Naive thymus-derived CD4-positive, alpha-beta T cell (primary cell): ENCODE measurements around the gene KCNH8. TPM values are rescaled to one million over a fixed set of nuclear protein-coding genes. Genes with fewer than 3 reads are reported as not detected.

Source experiments
- ATAC-seq: fragments of 150-1000 bp; cut with Tn5 transposase; 2 replicates; pipeline ENCODE4 v1.10.0; 2021; ENCODE audit warnings: mild to moderate bottlenecking, moderate library complexity
- CTCF ChIA-PET: fragments of 350-600 bp; sonication (Branson Sonifier 250); formaldehyde crosslinking; loops from one replicate; lab custom pipeline; 2021; ENCODE audit warnings: antibody characterized with exemption; lab: Charles Lee
- POLR2A ChIA-PET: fragments of 350-600 bp; sonication (Branson Sonifier 250); formaldehyde crosslinking; loops from one replicate; lab custom pipeline; 2021; ENCODE audit warnings: antibody characterized with exemption, inconsistent platforms; lab: Charles Lee
- DNase-seq, 9 donors: peaks; one replicate each; pipeline versions ENCODE4 v3.0.0 to v3.0.0-alpha.2; 2020 to 2022; ENCODE audit warnings: mixed read lengths in 1 of 9
- H3K27ac ChIP-seq: one replicate; pipeline ENCODE4 v1.7.0; 2013; ENCODE audit warnings: mild to moderate bottlenecking, low read depth, low read length, moderate library complexity
- H3K27me3 ChIP-seq, 2 donors: one replicate each; pipeline ENCODE4 v1.7.0; 2013; ENCODE audit warnings: low read length in 2 of 2, mild to moderate bottlenecking in 2 of 2, moderate library complexity in 2 of 2; ENCODE audit not compliant: control insufficient read depth in 2 of 2, insufficient read depth in 2 of 2
- H3K36me3 ChIP-seq, 3 experiments: 1 replicate in 2 of 3; 2 replicates in 1 of 3; pipeline ENCODE4 v1.7.0; 2013; ENCODE audit warnings: low read length in 3 of 3, mild to moderate bottlenecking in 3 of 3, moderate library complexity in 1 of 3; ENCODE audit not compliant: insufficient read depth in 3 of 3, control insufficient read depth in 2 of 3
- H3K4me1 ChIP-seq, 2 donors: one replicate each; pipeline ENCODE4 v1.7.0; 2013; ENCODE audit warnings: low read length in 2 of 2, mild to moderate bottlenecking in 2 of 2, moderate library complexity in 1 of 2; ENCODE audit not compliant: control insufficient read depth in 2 of 2, insufficient read depth in 2 of 2
- H3K4me3 ChIP-seq: 2 replicates; pipeline ENCODE4 v1.7.0; 2013; ENCODE audit warnings: mild to moderate bottlenecking, low read length
- H3K9me3 ChIP-seq, 3 experiments: 1 replicate in 2 of 3; 2 replicates in 1 of 3; pipeline ENCODE4 v1.7.0; 2013; ENCODE audit warnings: low read length in 3 of 3; ENCODE audit not compliant: control insufficient read depth in 2 of 3
- H3K27ac Mint-ChIP-seq, 9 donors: one replicate each; pipeline ENCODE4 v1.8.0; 2020 to 2022; ENCODE audit warnings: mixed read lengths in 9 of 9, mild to moderate bottlenecking in 8 of 9, moderate library complexity in 5 of 9, inconsistent platforms in 2 of 9
- H3K27me3 Mint-ChIP-seq, 5 donors: one replicate each; pipeline ENCODE4 v1.8.0; 2021 to 2022; ENCODE audit warnings: mixed read lengths in 5 of 5, mild to moderate bottlenecking in 1 of 5
- H3K36me3 Mint-ChIP-seq, 5 donors: one replicate each; pipeline ENCODE4 v1.8.0; 2020 to 2022; ENCODE audit warnings: mixed read lengths in 5 of 5, mild to moderate bottlenecking in 3 of 5, inconsistent platforms in 1 of 5
- H3K4me1 Mint-ChIP-seq, 7 donors: one replicate each; pipeline ENCODE4 v1.8.0; 2020 to 2022; ENCODE audit warnings: mixed read lengths in 7 of 7, mild to moderate bottlenecking in 3 of 7, inconsistent platforms in 1 of 7
- H3K4me3 Mint-ChIP-seq, 10 donors: one replicate each; pipeline ENCODE4 v1.8.0; 2020 to 2022; ENCODE audit warnings: mild to moderate bottlenecking in 10 of 10, mixed read lengths in 10 of 10, moderate library complexity in 6 of 10, inconsistent platforms in 2 of 10
- H3K9me3 Mint-ChIP-seq, 11 donors: one replicate each; pipeline ENCODE4 v1.8.0; 2020 to 2022; ENCODE audit warnings: mixed read lengths in 11 of 11, mild to moderate bottlenecking in 4 of 11, inconsistent platforms in 1 of 11, moderate library complexity in 1 of 11
- intact Hi-C, 2 donors: fragments of 100-400 bp; cut with micrococcal nuclease; formaldehyde crosslinking; loops; one replicate each; pipeline ENCODE4 v1.15.1; 2023
- microRNA-seq: library from miRNA; unstranded; fragments of <30 nt; microRNA quantifications from one replicate; pipeline ENCODE4 v1.2.0, GENCODE V29; 2022; ENCODE audit warnings: borderline microRNAs expressed
- polyA plus RNA-seq, 2 donors: library from polyadenylated mRNA; unstranded; fragments of 300-500 nt; fragmentation: Illumina TruSeq; gene quantifications; one replicate each; pipeline ENCODE4 v1.2.3, GENCODE V29; 2021
- total RNA-seq, 6 experiments: library from RNA in 5 of 6; stranded (reverse) in 5 of 6; gene quantifications; 1 replicate in 5 of 6; 2 replicates in 1 of 6; pipeline ENCODE4 v1.2.3 and lab custom pipeline; 2021 to 2026

KCNH8 gene
- total and polyA plus RNA-seq, 7 experiments from 2014 or later: 0.16 to 0.29 (median 0.22) TPM; not detected in 4

DNA sequence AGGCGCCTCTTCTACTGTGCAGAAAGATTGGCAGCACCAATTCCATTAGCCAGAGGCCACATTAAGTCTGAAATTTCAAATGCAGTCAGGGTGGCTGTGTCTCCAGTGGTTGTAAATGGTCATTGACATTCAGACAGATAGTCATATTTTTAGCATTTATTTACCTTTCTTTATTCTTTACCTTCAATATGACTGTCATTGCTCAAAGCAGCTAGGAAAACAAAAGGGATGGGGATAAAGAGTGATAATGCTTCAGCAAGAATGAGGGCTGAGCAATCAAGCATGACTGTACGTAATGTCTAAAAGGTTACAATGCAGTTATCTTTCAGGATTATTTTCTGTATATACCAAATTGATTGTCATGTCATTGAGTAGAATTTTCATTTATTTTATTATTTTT, 425.3 kb downstream of the KCNH8 start:
- peaks cover 0 to 5% (median under 1%) of the 10 kb centered on the region in 11 donors for H3K9me3 Mint-ChIP-seq
- no peak for ATAC-seq
- ChIA-PET POLR2A (no interaction called here), CTCF (no interaction called here)
- no peaks in the 10 kb centered on the region for H3K36me3 ChIP-seq
- no peak overlapping the region for H3K27ac ChIP-seq
- H3K4me3 ChIP-seq: no peak overlapping the region
- no peaks in the 10 kb centered on the region for H3K27me3 Mint-ChIP-seq
- no peaks in the 10 kb centered on the region for H3K36me3 Mint-ChIP-seq
- no peak overlapping the region for H3K4me3 Mint-ChIP-seq
- H3K9me3 ChIP-seq: no peaks in the 10 kb centered on the region
- no peaks in the 10 kb centered on the region for H3K4me1 ChIP-seq
- DNase-seq: no peak
- intact Hi-C loops: no loop called here
- H3K27ac Mint-ChIP-seq: no peak overlapping the region
- no peaks in the 10 kb centered on the region for H3K4me1 Mint-ChIP-seq
- no peaks in the 10 kb centered on the region for H3K27me3 ChIP-seq

DNA sequence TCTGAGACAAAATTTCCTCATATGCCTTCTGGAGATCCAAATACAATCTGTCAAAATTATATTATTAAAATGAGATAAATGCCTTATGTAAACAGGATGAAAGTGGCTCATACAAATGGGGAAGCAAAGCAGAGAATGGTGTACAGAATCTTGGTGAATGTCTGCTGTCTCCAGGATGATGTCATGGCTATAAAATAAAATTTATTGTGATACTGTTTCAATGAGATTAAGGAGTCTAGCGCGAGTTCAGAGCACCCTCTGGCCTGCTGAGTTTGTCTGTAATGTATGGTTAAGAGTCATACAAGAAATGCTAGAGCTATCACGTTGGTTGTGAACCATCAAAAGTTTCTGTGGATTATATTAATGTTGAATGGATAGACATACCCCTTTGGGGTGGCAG, 426.0 kb downstream of the KCNH8 start:
- Histone ChIP-seq H3K4me3 (no peak overlapping the region), H3K9me3 (no peaks in the 10 kb centered on the region), H3K4me1 (no peaks in the 10 kb centered on the region), H3K27me3 (no peaks in the 10 kb centered on the region), H3K36me3 (no peaks in the 10 kb centered on the region), H3K27ac (no peak overlapping the region)
- Mint-ChIP-seq H3K4me1 (no peaks in the 10 kb centered on the region), H3K36me3 (no peaks in the 10 kb centered on the region), H3K27me3 (no peaks in the 10 kb centered on the region), H3K4me3 (no peak overlapping the region), H3K9me3 (peaks cover 0 to 4% (median 0%) of the 10 kb centered on the region in 11 donors), H3K27ac (no peak overlapping the region)
- DNase-seq (no peak), ATAC-seq (no peak)
- POLR2A ChIA-PET: no interaction called here
- CTCF ChIA-PET: no interaction called here
- intact Hi-C loops: no loop called here

DNA sequence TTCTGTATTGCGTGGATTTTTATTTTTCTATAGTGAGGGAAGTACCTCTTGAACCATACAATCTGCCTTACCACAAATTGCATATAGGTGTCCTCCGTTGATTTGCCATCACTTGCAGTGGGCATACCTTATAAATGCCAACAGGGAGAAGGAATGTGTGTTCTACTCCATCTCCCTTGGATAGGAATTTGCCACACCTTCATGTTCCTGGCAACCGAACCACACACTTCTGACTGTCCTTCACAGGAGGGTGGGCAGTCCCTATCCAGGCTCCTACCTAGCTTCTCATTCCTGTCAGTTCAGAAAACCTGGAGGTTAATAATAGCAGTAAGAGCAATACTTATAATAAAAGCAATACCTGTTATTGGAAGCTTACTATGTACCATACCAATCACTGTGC, 428.0 kb downstream of the KCNH8 start:
- H3K27me3 Mint-ChIP-seq: no peaks in the 10 kb centered on the region
- no peaks in the 10 kb centered on the region for H3K36me3 Mint-ChIP-seq
- H3K4me3 Mint-ChIP-seq: no peak overlapping the region
- POLR2A ChIA-PET: no interaction called here
- DNase-seq (no peak), ATAC-seq (no peak)
- CTCF ChIA-PET: no interaction called here
- no peaks in the 10 kb centered on the region for H3K4me1 Mint-ChIP-seq
- H3K9me3 ChIP-seq: no peaks in the 10 kb centered on the region
- no peaks in the 10 kb centered on the region for H3K27me3 ChIP-seq
- H3K4me3 ChIP-seq: no peak overlapping the region
- H3K27ac ChIP-seq: no peak overlapping the region
- H3K27ac Mint-ChIP-seq: no peak overlapping the region
- intact Hi-C loops: no loop called here
- no peaks in the 10 kb centered on the region for H3K4me1 ChIP-seq
- H3K9me3 Mint-ChIP-seq: peaks cover 0 to 11% (median 4%) of the 10 kb centered on the region in 11 donors
- no peaks in the 10 kb centered on the region for H3K36me3 ChIP-seq

Small RNA genes within 50 kb of the gene (microRNA-seq; reads per million reads assigned to microRNA genes)
- gene MIR4791: not detected
